PC-9 (cell line): ENCODE results near the gene PAFAH2. TPM values are rescaled to one million over a fixed set of nuclear protein-coding genes. Genes with fewer than 3 reads are reported as not detected.

Experiments used
- BruUV-seq: library from RNA; stranded (reverse); fragments of 400-500 nt; replicated peaks from 2 replicates; lab custom pipeline; 2021; lab: Mats Ljungman, UMichigan
- CTCF ChIA-PET: fragments of 300-600 bp; sonication (Branson Sonifier 250); formaldehyde crosslinking; loops from one replicate; lab custom pipeline; 2022; ENCODE audit warnings: antibody characterized with exemption; lab: Charles Lee
- POLR2A ChIA-PET: fragments of 300-600 bp; sonication (Branson Sonifier 250); formaldehyde crosslinking; loops from one replicate; lab custom pipeline; 2022; ENCODE audit warnings: antibody characterized with exemption; ENCODE audit not compliant: unreplicated experiment; lab: Charles Lee
- DNase-seq, 2 experiments: peaks; one replicate each; pipeline versions ENCODE4 v3.0.0 to v3.0.0-alpha.2; 2015 to 2022; ENCODE audit warnings: mixed read lengths in 1 of 2
- H2AFZ ChIP-seq: fragments of 200-600 bp; sonication (generic); 2 replicates; pipeline ENCODE4 v1.8.1; 2017; ENCODE audit warnings: antibody characterized with exemption
- H3F3A ChIP-seq: fragments of 200-600 bp; sonication (generic); 2 replicates; pipeline ENCODE4 v1.8.1; 2017; ENCODE audit warnings: antibody characterized with exemption, mild to moderate bottlenecking, low read depth; ENCODE audit not compliant: insufficient read depth
- H3K27ac ChIP-seq: fragments of 200-600 bp; sonication (generic); 2 replicates; pipeline ENCODE4 v1.6.1; 2016; ENCODE audit warnings: mixed run types
- H3K27me3 ChIP-seq: fragments of 200-600 bp; sonication (generic); 2 replicates; pipeline ENCODE4 v1.6.1; 2016; ENCODE audit warnings: low read depth, mixed run types; ENCODE audit not compliant: insufficient read depth
- H3K36me3 ChIP-seq: fragments of 200-600 bp; sonication (generic); 2 replicates; pipeline ENCODE4 v1.6.1; 2016; ENCODE audit warnings: low read depth, mixed run types
- H3K4me1 ChIP-seq: fragments of 200-600 bp; sonication (generic); replicated peaks from 2 replicates; pipeline ENCODE4 v1.6.1; 2016; ENCODE audit warnings: mixed run types; ENCODE audit not compliant: insufficient read depth
- H3K4me2 ChIP-seq: fragments of 200-600 bp; sonication (generic); 2 replicates; pipeline ENCODE4 v1.6.1; 2017; ENCODE audit warnings: mixed run types
- H3K4me3 ChIP-seq: fragments of 200-600 bp; sonication (generic); 2 replicates; pipeline ENCODE4 v1.6.1; 2016; ENCODE audit warnings: mixed run types
- H3K79me2 ChIP-seq: fragments of 200-600 bp; sonication (generic); 2 replicates; pipeline ENCODE4 v1.6.1; 2017; ENCODE audit warnings: low read depth, mixed run types
- H3K9me2 ChIP-seq: fragments of 200-600 bp; sonication (generic); 2 replicates; pipeline ENCODE4 v1.8.1; 2017; ENCODE audit warnings: mild to moderate bottlenecking; ENCODE audit not compliant: insufficient read depth
- H3K9me3 ChIP-seq: fragments of 200-600 bp; sonication (generic); 2 replicates; pipeline ENCODE4 v1.8.1; 2016; ENCODE audit warnings: low read depth; ENCODE audit not compliant: insufficient read depth
- H4K20me1 ChIP-seq: fragments of 200-600 bp; sonication (generic); 2 replicates; pipeline ENCODE4 v1.8.1; 2017; ENCODE audit not compliant: insufficient read depth
- EZH2 ChIP-seq: fragments of 200-600 bp; sonication (generic); IDR thresholded peaks from 2 replicates; pipeline ENCODE4 v1.8.0; 2017; ENCODE audit warnings: antibody characterized with exemption, low read depth
- intact Hi-C: fragments of 100-400 bp; cut with micrococcal nuclease; formaldehyde crosslinking; loops from one replicate; pipeline ENCODE4 v1.10.0; 2022; ENCODE audit not compliant: unreplicated experiment
- total RNA-seq: library from RNA; stranded (reverse); gene quantifications from 2 replicates; pipeline ENCODE4 v1.2.3, GENCODE V29; 2021
- TF ChIP-seq, protein P1 (sequence below): fragments of 200-600 bp; sonication (generic); conservative IDR thresholded peaks from 2 replicates; pipeline ENCODE4 v1.6.1; 2017; ENCODE audit warnings: mixed run types, antibody characterized with exemption, mild to moderate bottlenecking, moderate library complexity

PAFAH2 gene
- total RNA-seq, 1 experiment from 2014 or later, result 13.9 TPM

DNA sequence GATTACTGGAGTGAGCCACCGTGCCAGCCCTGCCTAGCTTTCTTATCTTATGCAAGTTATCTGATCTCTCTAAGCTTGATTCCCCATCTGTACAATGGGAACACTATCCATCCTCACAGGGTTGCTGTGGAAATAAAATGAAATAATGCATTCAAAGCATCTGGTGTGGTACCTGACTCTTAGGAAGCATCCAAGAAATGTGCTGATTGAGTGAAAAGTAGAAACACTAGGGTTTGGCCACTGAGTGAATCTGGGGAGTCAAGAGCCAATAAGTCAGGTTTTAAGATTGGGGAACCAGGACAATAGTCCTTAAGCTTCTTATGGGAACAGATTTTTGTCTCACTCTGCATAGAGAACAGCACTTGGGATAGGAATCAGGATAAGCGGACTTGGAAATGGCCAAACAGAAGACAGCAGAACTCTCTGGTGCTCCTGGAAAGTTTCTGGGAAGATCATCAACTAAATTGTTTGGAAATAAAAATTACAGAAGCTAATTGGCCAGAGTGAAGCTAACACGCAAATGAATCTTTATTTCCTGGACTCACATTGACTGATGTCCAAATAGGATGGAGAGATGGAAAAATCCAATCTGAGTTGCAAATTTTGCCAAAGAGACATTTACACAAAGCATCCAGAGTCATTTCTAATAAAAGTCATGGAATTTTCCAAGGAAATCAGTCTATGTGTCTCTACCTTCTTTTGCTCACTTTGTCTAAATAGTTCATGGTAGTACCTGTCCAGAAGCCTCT, 3.3 kb downstream of the PAFAH2 start:
- Histone ChIP-seq H3K27ac (no peak overlapping the region), H3K9me3 (no peaks in the 10 kb centered on the region), H3K4me3 (no peak overlapping the region), H3K4me2 (no peak overlapping the region), H3K9me2 (no peaks in the 10 kb centered on the region), H3K27me3 (no peaks in the 10 kb centered on the region), H3K79me2 (no peaks in the 10 kb centered on the region), H2AFZ (no peak overlapping the region), H3K36me3 (no peaks in the 10 kb centered on the region), H4K20me1 (no peaks in the 10 kb centered on the region), H3F3A (peaks cover 7% of the 10 kb centered on the region; the same call in 1 of the 2 replicates), H3K4me1 (peaks cover 12% of the 10 kb centered on the region)
- intact Hi-C loops, result loop anchor here (5.0 kb wide), 1 partner anchor 382 kb away; no protein-coding TSS in a partner anchor
- TF ChIP-seq, protein P1, sequence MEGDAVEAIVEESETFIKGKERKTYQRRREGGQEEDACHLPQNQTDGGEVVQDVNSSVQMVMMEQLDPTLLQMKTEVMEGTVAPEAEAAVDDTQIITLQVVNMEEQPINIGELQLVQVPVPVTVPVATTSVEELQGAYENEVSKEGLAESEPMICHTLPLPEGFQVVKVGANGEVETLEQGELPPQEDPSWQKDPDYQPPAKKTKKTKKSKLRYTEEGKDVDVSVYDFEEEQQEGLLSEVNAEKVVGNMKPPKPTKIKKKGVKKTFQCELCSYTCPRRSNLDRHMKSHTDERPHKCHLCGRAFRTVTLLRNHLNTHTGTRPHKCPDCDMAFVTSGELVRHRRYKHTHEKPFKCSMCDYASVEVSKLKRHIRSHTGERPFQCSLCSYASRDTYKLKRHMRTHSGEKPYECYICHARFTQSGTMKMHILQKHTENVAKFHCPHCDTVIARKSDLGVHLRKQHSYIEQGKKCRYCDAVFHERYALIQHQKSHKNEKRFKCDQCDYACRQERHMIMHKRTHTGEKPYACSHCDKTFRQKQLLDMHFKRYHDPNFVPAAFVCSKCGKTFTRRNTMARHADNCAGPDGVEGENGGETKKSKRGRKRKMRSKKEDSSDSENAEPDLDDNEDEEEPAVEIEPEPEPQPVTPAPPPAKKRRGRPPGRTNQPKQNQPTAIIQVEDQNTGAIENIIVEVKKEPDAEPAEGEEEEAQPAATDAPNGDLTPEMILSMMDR, result no peak
- TF ChIP-seq EZH2, result no peak
- ChIA-PET POLR2A (interaction anchor here (0.6 kb wide), 1 partner anchor 8 kb away, joined by 4 read pairs; no protein-coding TSS in a partner anchor), CTCF (no interaction called here)
- no peak for DNase-seq
- no TSS peak for BruUV-seq

DNA sequence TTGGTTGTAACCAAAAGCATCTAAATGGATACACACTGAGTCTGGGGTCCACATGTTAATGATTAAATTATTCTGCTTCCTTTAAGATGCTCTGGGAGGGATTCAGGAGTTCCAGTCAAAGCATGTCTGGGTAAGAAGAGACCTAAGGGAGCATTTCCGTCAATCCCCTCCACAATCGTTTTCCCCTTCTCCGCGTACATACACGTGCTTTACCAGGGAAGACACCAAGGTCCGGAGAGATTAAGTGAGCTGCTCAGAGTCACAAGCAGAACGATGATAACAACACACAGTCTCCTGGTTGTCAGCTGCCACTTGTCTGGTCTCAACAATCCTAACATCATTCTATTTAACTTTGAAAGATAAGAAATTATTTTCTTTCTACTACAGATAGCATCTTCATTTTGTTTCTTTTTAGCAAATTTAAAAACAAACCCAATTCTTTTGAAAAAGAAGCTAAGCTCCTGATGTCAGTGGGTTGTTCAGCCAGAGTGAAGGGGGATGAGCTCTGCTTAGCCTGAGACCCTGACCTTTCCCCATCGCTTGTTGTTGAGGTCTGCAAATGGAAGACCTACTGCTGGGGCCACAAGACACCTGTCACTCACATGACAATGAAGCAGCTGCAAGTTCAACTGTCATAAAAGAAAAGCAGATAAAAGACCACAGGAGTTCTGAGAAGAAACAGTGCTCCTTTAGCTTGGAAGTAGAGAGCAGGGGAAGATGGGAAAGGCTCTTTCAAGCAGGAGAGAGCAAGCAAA, 4.5 kb downstream of the PAFAH2 start:
- no peaks in the 10 kb centered on the region for H3K36me3 ChIP-seq
- CTCF ChIA-PET, result no interaction called here
- no peaks in the 10 kb centered on the region for H3K27me3 ChIP-seq
- H3K79me2 ChIP-seq, result no peaks in the 10 kb centered on the region
- BruUV-seq, result no TSS peak
- H3K9me2 ChIP-seq, result no peaks in the 10 kb centered on the region
- H3K9me3 ChIP-seq, result no peaks in the 10 kb centered on the region
- no peak overlapping the region for H3K27ac ChIP-seq
- no peak overlapping the region for H3K4me3 ChIP-seq
- intact Hi-C loops, result no loop called here
- TF ChIP-seq, protein P1, result no peak
- no peak for TF ChIP-seq EZH2
- no peaks in the 10 kb centered on the region for H4K20me1 ChIP-seq
- H3F3A ChIP-seq, result peaks cover 7% of the 10 kb centered on the region; the same call in 1 of the 2 replicates
- H2AFZ ChIP-seq, result no peak overlapping the region
- H3K4me1 ChIP-seq, result peaks cover 9% of the 10 kb centered on the region
- no peak for DNase-seq
- no peak overlapping the region for H3K4me2 ChIP-seq
- POLR2A ChIA-PET, result interaction anchor here (0.6 kb wide), 1 partner anchor 457 kb away, joined by 9 read pairs; no protein-coding TSS in a partner anchor

DNA sequence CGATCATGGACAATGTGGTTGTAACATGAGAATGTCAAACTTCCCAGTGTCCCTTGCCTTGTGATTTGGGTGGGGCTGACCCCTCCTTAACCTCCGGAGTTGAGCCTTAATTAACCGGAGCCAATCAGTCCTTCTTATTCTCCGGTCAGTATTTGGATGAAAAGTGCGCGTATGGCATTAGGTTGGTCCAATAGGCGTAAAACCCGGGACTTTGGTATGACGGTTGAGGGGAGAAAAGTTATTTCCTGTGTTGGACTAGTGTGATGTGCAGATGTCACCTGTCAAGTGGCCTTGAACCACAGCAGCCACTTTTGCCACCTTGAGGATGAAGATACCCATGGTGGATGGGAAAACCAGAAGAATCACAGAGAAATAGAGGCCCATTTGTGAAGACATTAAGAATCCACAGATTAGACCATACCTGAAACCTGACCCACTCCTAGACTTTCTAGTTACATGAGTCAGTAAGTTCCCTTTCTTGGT, 5.1 kb downstream of the PAFAH2 start:
- Histone ChIP-seq H3K9me3 (no peaks in the 10 kb centered on the region), H3K9me2 (no peaks in the 10 kb centered on the region), H3K27ac (no peak overlapping the region), H3K4me1 (peaks cover 8% of the 10 kb centered on the region), H3K36me3 (no peaks in the 10 kb centered on the region), H4K20me1 (no peaks in the 10 kb centered on the region), H3K4me3 (no peak overlapping the region), H3K4me2 (no peak overlapping the region), H3K79me2 (no peaks in the 10 kb centered on the region), H3F3A (peaks cover 7% of the 10 kb centered on the region; the same call in 1 of the 2 replicates), H3K27me3 (no peaks in the 10 kb centered on the region), H2AFZ (no peak overlapping the region)
- no TSS peak for BruUV-seq
- ChIA-PET POLR2A (no interaction called here), CTCF (no interaction called here)
- intact Hi-C loops, result no loop called here
- TF ChIP-seq, protein P1, result no peak
- no peak for TF ChIP-seq EZH2
- no peak for DNase-seq
